H1 (cell line): ENCODE measurements around the gene DSCAM. TPM values are rescaled to one million over a fixed set of nuclear protein-coding genes. Genes with fewer than 3 reads are reported as not detected.

ENCODE experiments used
- CTCF ChIA-PET: fragments of 300-600 bp; sonication (Branson Sonifier 250); formaldehyde crosslinking; loops from one replicate; lab custom pipeline; 2021; ENCODE audit not compliant: partially characterized antibody; lab: Charles Lee
- POLR2A ChIA-PET: fragments of 300-600 bp; sonication (Branson Sonifier 250); formaldehyde crosslinking; loops from one replicate; lab custom pipeline; 2021; ENCODE audit warnings: inconsistent platforms; ENCODE audit not compliant: partially characterized antibody; lab: Charles Lee
- DNase-seq, 2 experiments: peaks; one replicate each; pipeline versions ENCODE4 v3.0.0 to v3.0.0-alpha.2; 2010 to 2022; ENCODE audit warnings: low spot score in 2 of 2, low read depth in 1 of 2, mixed read lengths in 1 of 2
- FAIRE-seq: peaks from 2 replicates; lab custom pipeline; 2011; peaks lifted over from hg19 to GRCh38; lab: Jason Lieb, UNC
- H2AFZ ChIP-seq: 2 replicates; pipeline ENCODE4 v1.8.1; 2012; ENCODE audit warnings: low read length, inconsistent platforms
- H2AK5ac ChIP-seq: 2 replicates; pipeline ENCODE4 v1.6.1; 2013; ENCODE audit warnings: low read depth, low read length
- H2BK120ac ChIP-seq: replicated peaks from 2 replicates; pipeline ENCODE3; 2013; ENCODE audit warnings: low read depth, low read length, inconsistent platforms
- H2BK12ac ChIP-seq: 2 replicates; pipeline ENCODE4 v1.6.1; 2013; ENCODE audit warnings: low read depth, low read length
- H2BK15ac ChIP-seq: 2 replicates; pipeline ENCODE4 v1.6.1; 2013; ENCODE audit warnings: low read length
- H2BK20ac ChIP-seq: 2 replicates; pipeline ENCODE4 v1.6.1; 2013; ENCODE audit warnings: low read length
- H2BK5ac ChIP-seq: 2 replicates; pipeline ENCODE4 v1.6.1; 2013; ENCODE audit warnings: low read depth, low read length
- H3K14ac ChIP-seq: 2 replicates; pipeline ENCODE4 v1.6.1; 2013; ENCODE audit warnings: inconsistent platforms; ENCODE audit not compliant: insufficient read length
- H3K18ac ChIP-seq: 2 replicates; pipeline ENCODE4 v1.6.1; 2013; ENCODE audit warnings: low read length; ENCODE audit errors: extremely low read depth
- H3K23ac ChIP-seq: 2 replicates; pipeline ENCODE4 v1.6.1; 2013; ENCODE audit warnings: inconsistent platforms; ENCODE audit not compliant: insufficient read length
- H3K23me2 ChIP-seq: 2 replicates; pipeline ENCODE4 v1.6.1; 2013; ENCODE audit warnings: low read depth, low read length
- H3K27ac ChIP-seq: 2 replicates; pipeline ENCODE4 v1.6.1; 2011; ENCODE audit warnings: low read depth, low read length, inconsistent platforms
- H3K27me3 ChIP-seq, 4 experiments: replicated peaks in 1 of 4; 1 replicate in 1 of 4; 2 replicates in 3 of 4; pipeline versions ENCODE4 v1.6.1 to v1.8.1; 2011 to 2013; ENCODE audit warnings: low read length in 3 of 4, mild to moderate bottlenecking in 3 of 4, inconsistent platforms in 2 of 4, mixed read lengths in 2 of 4, moderate library complexity in 1 of 4; ENCODE audit not compliant: control insufficient read depth in 3 of 4, insufficient read depth in 3 of 4; ENCODE audit errors: extremely low read depth in 1 of 4
- H3K36me3 ChIP-seq, 4 experiments: 2 replicates each; pipeline versions ENCODE4 v1.6.1 to v1.8.1; 2011 to 2013; ENCODE audit warnings: mild to moderate bottlenecking in 4 of 4, low read length in 3 of 4, moderate library complexity in 2 of 4, control low read depth in 1 of 4, inconsistent platforms in 1 of 4; ENCODE audit not compliant: insufficient read depth in 4 of 4, control insufficient read depth in 2 of 4
- H3K4ac ChIP-seq: replicated peaks from 2 replicates; pipeline ENCODE3; 2013; ENCODE audit warnings: low read length, low read depth, mixed read lengths, inconsistent platforms; ENCODE audit not compliant: insufficient read length
- H3K4me1 ChIP-seq, 4 experiments: replicated peaks in 1 of 4; 1 replicate in 1 of 4; 2 replicates in 3 of 4; pipeline versions ENCODE4 v1.6.1 to v1.8.1; 2011 to 2013; ENCODE audit warnings: low read length in 3 of 4, inconsistent platforms in 2 of 4, mixed read lengths in 1 of 4; ENCODE audit not compliant: insufficient read depth in 4 of 4, control insufficient read depth in 3 of 4
- H3K4me2 ChIP-seq, 2 experiments: 2 replicates each; pipeline versions ENCODE4 v1.6.1 to v1.8.1; 2011 to 2013; ENCODE audit warnings: low read depth in 2 of 2, low read length in 2 of 2, control low read depth in 1 of 2, inconsistent platforms in 1 of 2, mild to moderate bottlenecking in 1 of 2; ENCODE audit not compliant: insufficient read depth in 1 of 2
- H3K4me3 ChIP-seq, 4 experiments: fragments of 200-600, 300-600 bp in 1 of 4; sonication (generic), shearing (Covaris generic), sonication (Bioruptor Twin) in 1 of 4; 2 replicates each; pipeline versions ENCODE4 v1.5.1 to v1.8.1; 2011 to 2016; ENCODE audit warnings: low read length in 4 of 4, low read depth in 3 of 4, control low read depth in 2 of 4, inconsistent platforms in 2 of 4, mild to moderate bottlenecking in 2 of 4, mixed read lengths in 1 of 4, moderate library complexity in 1 of 4; ENCODE audit not compliant: insufficient read depth in 2 of 4; ENCODE audit errors: extremely low read depth in 1 of 4
- H3K56ac ChIP-seq: replicated peaks from 2 replicates; pipeline ENCODE3; 2013; ENCODE audit warnings: low read depth, mild to moderate bottlenecking, mixed read lengths, low read length, inconsistent platforms; ENCODE audit not compliant: insufficient read length
- H3K79me1 ChIP-seq: 2 replicates; pipeline ENCODE4 v1.6.1; 2013; ENCODE audit warnings: low read depth, low read length, control low read depth
- H3K79me2 ChIP-seq, 2 experiments: 2 replicates each; pipeline versions ENCODE4 v1.6.1 to v1.8.1; 2012 to 2013; ENCODE audit warnings: low read length in 2 of 2, mild to moderate bottlenecking in 2 of 2, inconsistent platforms in 1 of 2; ENCODE audit not compliant: insufficient read depth in 2 of 2, control insufficient read depth in 1 of 2
- H3K9ac ChIP-seq, 4 experiments: replicated peaks in 1 of 4; 1 replicate in 1 of 4; 2 replicates in 3 of 4; pipeline versions ENCODE4 v1.6.1 to v1.8.1; 2011 to 2013; ENCODE audit warnings: low read depth in 3 of 4, low read length in 3 of 4, control low read depth in 2 of 4, mild to moderate bottlenecking in 2 of 4, moderate library complexity in 2 of 4, inconsistent platforms in 1 of 4; ENCODE audit errors: extremely low read depth in 1 of 4
- H3K9me3 ChIP-seq, 2 experiments: 2 replicates each; pipeline versions ENCODE4 v1.6.1 to v1.8.1; 2012 to 2013; ENCODE audit warnings: mild to moderate bottlenecking in 2 of 2, moderate library complexity in 2 of 2, control low read depth in 1 of 2, inconsistent platforms in 1 of 2, low read depth in 1 of 2, low read length in 1 of 2, mixed read lengths in 1 of 2; ENCODE audit not compliant: insufficient read depth in 2 of 2
- H4K20me1 ChIP-seq, 2 experiments: replicated peaks in 1 of 2; 2 replicates each; pipeline versions ENCODE3 to v1.8.1; 2011 to 2013; ENCODE audit warnings: inconsistent platforms in 2 of 2, low read length in 2 of 2, mild to moderate bottlenecking in 1 of 2; ENCODE audit not compliant: insufficient read depth in 2 of 2, control insufficient read depth in 1 of 2
- H4K5ac ChIP-seq: 2 replicates; pipeline ENCODE4 v1.6.1; 2013; ENCODE audit warnings: low read length, low read depth, mixed read lengths, inconsistent platforms; ENCODE audit not compliant: insufficient read length
- H4K8ac ChIP-seq: 2 replicates; pipeline ENCODE4 v1.8.0; 2013; ENCODE audit warnings: mild to moderate bottlenecking, moderate library complexity, low read length, inconsistent platforms; ENCODE audit not compliant: insufficient read depth; ENCODE audit errors: extremely low read depth
- H4K91ac ChIP-seq: replicated peaks from 2 replicates; pipeline ENCODE3; 2013; ENCODE audit warnings: low read length, mixed read lengths, inconsistent platforms; ENCODE audit not compliant: insufficient read length
- EP300 ChIP-seq, 2 experiments: IDR thresholded peaks; 1 replicate in 1 of 2; 2 replicates in 1 of 2; pipeline ENCODE4 v1.6.1; 2011 to 2012; ENCODE audit warnings: low read depth in 2 of 2, low read length in 2 of 2, mild to moderate bottlenecking in 2 of 2, borderline replicate concordance in 1 of 2, inconsistent platforms in 1 of 2, moderate library complexity in 1 of 2
- FOSL1 ChIP-seq: IDR thresholded peaks from 2 replicates; pipeline ENCODE4 v1.6.1; 2011; ENCODE audit warnings: mild to moderate bottlenecking, low read depth, low read length, moderate library complexity; ENCODE audit not compliant: insufficient read depth
- KDM5A ChIP-seq: fragments of 200-600 bp; IDR thresholded peaks from 2 replicates; pipeline ENCODE4 v1.7.1; 2012; ENCODE audit warnings: mild to moderate bottlenecking, low read length, inconsistent platforms, mixed read lengths
- PHF8 ChIP-seq: fragments of 200-600 bp; sonication (generic); conservative IDR thresholded peaks from 2 replicates; pipeline ENCODE4 v1.7.1; 2012; ENCODE audit warnings: low read depth, mild to moderate bottlenecking, inconsistent platforms, low read length, moderate library complexity
- POU5F1 ChIP-seq: IDR thresholded peaks from 2 replicates; pipeline ENCODE4 v1.6.1; 2011; ENCODE audit warnings: low read depth, mild to moderate bottlenecking, low read length, moderate library complexity
- RAD21 ChIP-seq, 2 experiments: IDR thresholded peaks in 1 of 2; conservative IDR thresholded peaks in 1 of 2; 2 replicates each; pipeline ENCODE4 v1.6.1; 2011; ENCODE audit warnings: low read depth in 2 of 2, low read length in 2 of 2, improper control_type of control experiment in 1 of 2, inconsistent platforms in 1 of 2, mild to moderate bottlenecking in 1 of 2, moderate library complexity in 1 of 2
- RNF2 ChIP-seq: fragments of 200-900, 300-1000 bp; sonication (generic); IDR thresholded peaks from 2 replicates; pipeline ENCODE4 v1.7.1; 2016; ENCODE audit warnings: borderline replicate concordance, low read depth, mild to moderate bottlenecking, antibody characterized with exemption, low read length; ENCODE audit not compliant: poor library complexity, severe bottlenecking; ENCODE audit errors: missing control alignments
- SIX5 ChIP-seq: IDR thresholded peaks from 2 replicates; pipeline ENCODE4 v1.6.1; 2011; ENCODE audit warnings: mild to moderate bottlenecking, low read depth, low read length
- SP2 ChIP-seq: IDR thresholded peaks from 2 replicates; pipeline ENCODE4 v1.6.1; 2012; ENCODE audit warnings: mild to moderate bottlenecking, low read length, inconsistent platforms
- TAF1 ChIP-seq: IDR thresholded peaks from 2 replicates; pipeline ENCODE4 v1.6.1; 2011; ENCODE audit warnings: mild to moderate bottlenecking, low read depth, low read length
- WGBS, 2 experiments: shearing (Covaris generic) in 1 of 2; methylation state at CpG; one replicate each; pipeline versions ENCODE4 v1.1.6 to v1.1.7; 2013 to 2015; ENCODE audit warnings: low lambda C conversion rate in 2 of 2, mixed read lengths in 2 of 2, inconsistent platforms in 1 of 2, low coverage in 1 of 2, missing lambda C conversion rate in 1 of 2; ENCODE audit not compliant: insufficient replicate concordance in 2 of 2, insufficient coverage in 1 of 2, insufficient read length in 1 of 2; ENCODE audit errors: extremely low coverage in 1 of 2, missing lambda C conversion rate in 1 of 2; 5-methylcytosine and 5-hydroxymethylcytosine counted together
- polyA plus RNA-seq, 7 experiments: library from polyadenylated mRNA; depleted of rRNA in 3 of 7; stranded (reverse) in 5 of 7; unstranded in 2 of 7; fragments of >200 nt in 5 of 7; fragments of 200-250 nt in 2 of 7; gene quantifications; 1 replicate in 5 of 7; 2 replicates in 1 of 7; 4 replicates in 1 of 7; pipeline versions ENCODE4 v1.2.1 to v1.2.3, GENCODE V29; 2011 to 2013; ENCODE audit warnings: missing spikeins in 2 of 7, mixed read lengths in 2 of 7
- total RNA-seq: library from RNA; stranded (reverse); fragmentation: NEBNext Ultra II Directional; extraction: Animal tissue kit (Norgen Biotek cat#: 25700); gene quantifications from 2 replicates; pipeline ENCODE4 v1.2.1, GENCODE V29; 2021

DSCAM gene
- total and polyA plus RNA-seq, 2 of the 8 experiments (the other 6 are each of a cell fraction or from before 2014, with no cell fraction given) = 0.02 to 0.15 TPM

GRCh38 chr21:40490408-40490807, 356.6 kb downstream of the DSCAM start:
- Histone ChIP-seq H3K23ac (no peak overlapping the region), H3K27ac (no peak overlapping the region), H3K27me3 (no peaks in the 10 kb centered on the region), H3K18ac (no peak overlapping the region), H3K36me3 (no peaks in the 10 kb centered on the region), H3K4me1 (no peaks in the 10 kb centered on the region), H2AK5ac (no peak overlapping the region), H4K20me1 (no peaks in the 10 kb centered on the region), H4K5ac (no peak overlapping the region), H2BK5ac (no peak overlapping the region), H2BK20ac (no peak overlapping the region), H3K79me2 (no peaks in the 10 kb centered on the region), H3K4me2 (no peak overlapping the region), H2BK120ac (no peak overlapping the region), H3K14ac (no peak overlapping the region), H4K8ac (no peak overlapping the region), H3K9ac (no peak overlapping the region), H2BK12ac (no peak overlapping the region), H2AFZ (no peak overlapping the region), H3K79me1 (no peaks in the 10 kb centered on the region), H3K4me3 (no peak overlapping the region), H3K56ac (no peak overlapping the region), H3K9me3 (peaks cover 0 to 2% of the 10 kb centered on the region in 2 experiments; a peak in 1 of 4 replicates), H2BK15ac (no peak overlapping the region), H3K23me2 (no peaks in the 10 kb centered on the region; the same call in 1 of the 2 replicates), H4K91ac (no peak overlapping the region), H3K4ac (no peak overlapping the region)
- DNase-seq (no peak), FAIRE-seq (no peak)
- POLR2A ChIA-PET = no interaction called here
- TF ChIP-seq POU5F1 (no peak), KDM5A (no peak), SIX5 (no peak), FOSL1 (no peak), EP300 (IDR thresholded peaks at IDR 0.05; ENCODE audit: borderline replicate concordance in 1 of 2, low read depth in 2 of 2, low read length in 2 of 2) (no peak), SP2 (no peak), TAF1 (no peak), RAD21 (IDR thresholded peaks at IDR 0.05 in 1 of 2, conservative IDR thresholded peaks at IDR 0.05 in 1 of 2; ENCODE audit: low read depth in 2 of 2, low read length in 2 of 2) (no peak), RNF2 (no peak), PHF8 (no peak)
- CTCF ChIA-PET = interaction anchor here (1.0 kb wide), 2 partner anchors 22 to 23 kb away, joined by 3 to 4 read pairs; no protein-coding TSS in a partner anchor
- WGBS, 2 experiments = 100% methylated on average over 1 of the region's 1 CpG; no CpG with 5 or more reads in 1 of the 2 experiments
